Nephron progenitor cell (in vitro differentiated cells): ENCODE results near the gene ANKRD49.

Experiments used
- DNase-seq: peaks from one replicate; pipeline ENCODE4 v3.0.0; 2021
- H3K27ac Mint-ChIP-seq: 2 replicates; pipeline ENCODE4 v1.8.0; 2021; ENCODE audit warnings: mild to moderate bottlenecking, moderate library complexity, mixed read lengths
- H3K27me3 Mint-ChIP-seq: 2 replicates; pipeline ENCODE4 v1.8.0; 2021; ENCODE audit warnings: mild to moderate bottlenecking, low read depth, mixed read lengths; ENCODE audit not compliant: poor library complexity
- H3K36me3 Mint-ChIP-seq: 2 replicates; pipeline ENCODE4 v1.8.0; 2021; ENCODE audit warnings: low read depth, mixed read lengths
- H3K4me1 Mint-ChIP-seq: 2 replicates; pipeline ENCODE4 v1.8.0; 2021; ENCODE audit warnings: mixed read lengths
- H3K4me3 Mint-ChIP-seq: 2 replicates; pipeline ENCODE4 v1.8.0; 2021; ENCODE audit warnings: mild to moderate bottlenecking, moderate library complexity, mixed read lengths
- H3K9me3 Mint-ChIP-seq: 2 replicates; pipeline ENCODE4 v1.8.0; 2021; ENCODE audit warnings: mild to moderate bottlenecking, moderate library complexity, mixed read lengths
- CTCF ChIP-seq: fragments of 200-600 bp; sonication (generic); IDR thresholded peaks from 2 replicates; pipeline ENCODE4 v1.5.0; 2021; ENCODE audit warnings: antibody characterized with exemption

Gene ANKRD49

GRCh38 chr11:94546162-94546470, 52.3 kb downstream of the ANKRD49 start:
- Mint-ChIP-seq H3K4me3 (peak overlapping the region; percentile 73), H3K9me3 (no peaks in the 10 kb centered on the region), H3K4me1 (peaks cover 26% of the 10 kb centered on the region), H3K27ac (peak overlapping the region; percentile 67), H3K36me3 (peaks cover 9% of the 10 kb centered on the region), H3K27me3 (peaks cover 26% of the 10 kb centered on the region)
- no peak for TF ChIP-seq CTCF
- DNase-seq, result no peak

DNA sequence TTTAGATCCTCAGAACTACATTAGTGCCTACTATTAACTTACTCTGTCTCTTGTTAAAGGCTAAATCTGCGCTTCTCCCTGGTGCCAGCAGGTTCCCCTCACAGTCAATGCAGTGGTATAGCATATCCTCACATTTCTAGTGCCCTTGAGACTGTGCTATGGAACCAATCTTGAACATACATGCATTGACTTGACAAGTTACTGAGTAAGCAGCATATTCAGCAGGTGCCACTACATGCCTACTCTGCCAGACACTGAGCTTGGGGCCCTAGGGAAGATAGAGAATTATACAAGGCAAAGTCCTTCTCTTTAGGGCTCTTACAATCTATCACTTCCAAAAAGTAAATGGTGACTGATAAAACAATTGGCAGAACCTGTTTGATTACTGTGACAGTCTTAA, 53.1 kb downstream of the ANKRD49 start:
- Mint-ChIP-seq H3K27me3 (peaks cover 20% of the 10 kb centered on the region), H3K4me3 (no peak overlapping the region), H3K36me3 (peaks cover 9% of the 10 kb centered on the region), H3K4me1 (peaks cover 26% of the 10 kb centered on the region), H3K27ac (no peak overlapping the region), H3K9me3 (no peaks in the 10 kb centered on the region)
- DNase-seq, result no peak
- TF ChIP-seq CTCF, result no peak

DNA sequence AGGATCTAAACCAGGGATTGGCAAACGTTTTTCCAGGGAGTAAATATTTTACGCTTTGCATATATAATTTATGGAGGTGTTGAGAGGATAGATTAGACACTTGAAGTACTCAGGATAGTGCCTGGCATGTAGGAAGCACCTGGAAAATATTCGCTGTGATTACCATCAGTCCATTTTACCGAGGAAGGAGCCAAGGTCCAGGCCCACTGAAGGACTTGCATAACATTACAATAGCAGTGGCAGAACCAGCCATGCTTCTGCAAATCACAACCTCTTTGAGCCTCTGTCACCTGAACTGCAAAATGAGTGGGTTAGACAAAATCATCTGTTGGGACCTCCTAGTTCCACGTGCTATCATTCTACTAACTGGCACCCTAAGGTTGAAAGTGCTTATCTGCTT, 55.4 kb downstream of the ANKRD49 start:
- no peak for TF ChIP-seq CTCF
- Mint-ChIP-seq H3K27me3 (peaks cover 18% of the 10 kb centered on the region), H3K27ac (no peak overlapping the region), H3K4me1 (peaks cover 15% of the 10 kb centered on the region), H3K36me3 (peaks cover 9% of the 10 kb centered on the region), H3K9me3 (no peaks in the 10 kb centered on the region), H3K4me3 (no peak overlapping the region)
- DNase-seq, result no peak
